LoVo (cell line): ENCODE data around the gene NELFB.
"Not testable (repeated sequence)": the region's sequence is repeated elsewhere in the genome, so short reads cannot be mapped to it uniquely, and the experiment has no call there.

ENCODE experiments used
- DNase-seq: peaks from one replicate; pipeline ENCODE4 v3.0.0-alpha.2; 2016; ENCODE audit warnings: low spot score

Gene NELFB

GRCh38 chr9:137247135-137247915 is 7.8 kb upstream of the NELFB start:
- no peak for DNase-seq

GRCh38 chr9:137247916-137248175 is 7.3 kb upstream of the NELFB start:
- DNase-seq: no peak

GRCh38 chr9:137250329-137251193 is 4.6 kb upstream of the NELFB start:
- no peak for DNase-seq

GRCh38 chr9:137251194-137251461 is 4.0 kb upstream of the NELFB start, which contains the start of gene STPG3:
Gene STPG3 (plus strand): TSS chr9:137251286. CDS start chr9:137251287, 1 bp downstream.
- no peak for DNase-seq

GRCh38 chr9:137251490-137252268 is 3.4 kb upstream of the NELFB start:
- no peak for DNase-seq

- DNase-seq: no peak
Observed at GRCh38 chr9:137252555-137253506, 2.3 kb upstream of the NELFB start.

- no peak for DNase-seq
Observed at GRCh38 chr9:137253717-137254623, 1.2 kb upstream of the NELFB start.

- DNase-seq: no peak
Observed at GRCh38 chr9:137255448-137256114, 454 bp downstream of the NELFB start.

- no peak for DNase-seq
Observed at GRCh38 chr9:137256362-137256761, 1.2 kb downstream of the NELFB start.

GRCh38 chr9:137256856-137257255 is 1.7 kb downstream of the NELFB start:
- no peak for DNase-seq

- DNase-seq: not testable (repeated sequence)
Observed at GRCh38 chr9:137262173-137262908, 7.2 kb downstream of the NELFB start.

GRCh38 chr9:137262909-137263285 is 7.8 kb downstream of the NELFB start:
- no peak for DNase-seq

- DNase-seq: no peak
Observed at GRCh38 chr9:137263506-137263905, 8.4 kb downstream of the NELFB start.

GRCh38 chr9:137264067-137264466 is 8.9 kb downstream of the NELFB start:
- no peak for DNase-seq

GRCh38 chr9:137265496-137266161 is 10.5 kb downstream of the NELFB start:
- no peak for DNase-seq

- DNase-seq: no peak
Observed at GRCh38 chr9:137266162-137266527, 11.0 kb downstream of the NELFB start.

- no peak for DNase-seq
Observed at GRCh38 chr9:137266585-137267453, 11.7 kb downstream of the NELFB start.

GRCh38 chr9:137267933-137268355 is 12.8 kb downstream of the NELFB start:
- no peak for DNase-seq
